ENCODE results near the gene CLDN4.

The CLDN4 gene

GRCh38 chr7:73872056-73872908 lies 41.5 kb downstream of the CLDN4 start:
- TF ChIP-seq ZFX (IDR thresholded peaks at IDR 0.05; ENCODE audit: borderline replicate concordance) (no peak), CTCF (IDR thresholded peaks at IDR 0.05) (no peak)
- no peak overlapping the region for H3K27ac ChIP-seq

GRCh38 chr7:73876361-73876760 lies 45.6 kb downstream of the CLDN4 start:
- TF ChIP-seq ZFX (IDR thresholded peaks at IDR 0.05; ENCODE audit: borderline replicate concordance) (no peak), CTCF (IDR thresholded peaks at IDR 0.05) (no peak)
- H3K27ac ChIP-seq, result no peak overlapping the region

DNA sequence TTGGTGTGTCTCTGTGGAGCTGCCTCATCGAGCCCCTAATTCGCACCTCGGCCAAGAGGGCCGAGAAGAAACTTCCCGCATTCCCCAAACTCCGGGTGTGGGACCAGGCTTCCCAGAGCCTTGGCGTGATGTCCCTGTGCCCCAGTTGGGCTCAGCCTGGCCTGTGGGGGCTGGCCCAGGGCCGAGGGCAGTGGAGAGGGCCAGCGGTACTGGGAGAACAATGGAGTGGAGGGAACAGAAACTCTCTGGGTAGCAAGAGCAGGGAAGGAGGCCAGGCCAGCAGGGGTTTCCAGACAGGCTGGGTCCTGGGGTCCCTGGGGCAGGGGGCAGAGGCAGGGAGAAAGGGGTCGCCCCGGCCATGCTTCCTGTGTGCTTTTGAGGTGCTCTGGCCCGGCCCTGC lies 46.2 kb downstream of the CLDN4 start:
- H3K27ac ChIP-seq, result no peak overlapping the region
- no peak for TF ChIP-seq CTCF (IDR thresholded peaks at IDR 0.05)
- TF ChIP-seq ZFX (IDR thresholded peaks at IDR 0.05; ENCODE audit: borderline replicate concordance), result no peak

DNA sequence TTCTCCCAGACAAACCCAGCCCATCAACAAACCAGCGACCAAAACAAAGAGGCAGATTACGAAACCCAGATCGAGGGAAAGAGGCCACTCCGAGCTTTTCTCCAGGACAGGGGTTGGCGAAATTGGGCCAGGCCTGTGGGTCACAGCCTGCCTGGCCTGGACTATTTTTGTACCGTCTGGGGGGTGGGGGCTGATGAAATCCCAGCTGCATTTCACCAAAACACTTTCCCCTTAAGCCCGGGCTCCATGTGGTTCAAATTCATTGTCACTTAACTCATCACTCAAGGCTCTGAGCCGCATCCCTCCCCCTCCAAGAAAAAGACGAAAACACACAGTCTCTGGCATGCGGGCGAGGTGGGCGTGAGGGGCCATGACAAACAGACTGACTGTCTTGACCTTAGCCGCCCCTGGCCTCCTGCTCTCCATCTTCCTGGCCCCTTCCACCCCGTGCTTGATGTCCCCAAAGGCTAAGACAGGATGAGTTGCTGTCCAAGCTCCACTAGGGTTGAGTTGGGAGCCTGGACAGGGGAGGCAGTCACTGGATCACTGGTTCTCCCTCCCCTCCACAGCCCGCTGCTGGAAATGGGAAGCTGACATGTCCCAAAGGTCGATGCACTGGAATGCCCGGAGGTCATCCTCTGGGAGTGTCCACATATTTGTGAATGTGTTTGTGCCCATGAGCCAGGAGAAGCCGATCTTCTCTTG lies 49.3 kb downstream of the CLDN4 start:
- no peak overlapping the region for H3K27ac ChIP-seq
- TF ChIP-seq ZFX (IDR thresholded peaks at IDR 0.05; ENCODE audit: borderline replicate concordance) (no peak), CTCF (IDR thresholded peaks at IDR 0.05) (no peak)

DNA sequence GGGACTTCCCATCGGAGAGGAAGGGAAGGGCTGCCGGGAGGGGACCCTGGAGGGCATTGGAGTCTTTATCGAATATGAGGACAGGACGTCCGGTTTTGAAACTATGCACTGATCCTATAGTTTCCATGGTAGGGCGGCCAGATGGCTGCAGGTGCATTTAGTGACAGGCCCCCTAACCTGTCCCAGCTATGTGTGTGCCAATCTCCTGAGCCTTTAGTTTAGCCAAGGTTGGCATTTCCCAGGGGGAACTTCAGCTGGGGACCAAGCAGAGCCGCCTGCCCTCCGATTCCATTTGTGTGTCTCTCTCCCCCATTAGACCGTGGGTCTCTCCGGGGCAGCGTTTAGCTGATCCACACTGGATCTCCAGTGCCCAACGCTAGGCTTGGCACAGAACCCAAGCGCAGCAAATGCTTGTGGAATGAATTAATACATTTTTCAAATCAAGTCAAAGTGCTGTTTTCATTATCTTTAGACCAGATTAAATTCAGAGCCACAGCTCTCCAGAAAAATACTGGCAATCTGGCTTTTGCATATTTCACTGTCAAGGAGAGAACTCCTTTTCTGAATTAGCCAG lies 50.0 kb downstream of the CLDN4 start:
- TF ChIP-seq CTCF (IDR thresholded peaks at IDR 0.05), result no peak
- no peak for TF ChIP-seq ZFX (IDR thresholded peaks at IDR 0.05; ENCODE audit: borderline replicate concordance)
- no peak overlapping the region for H3K27ac ChIP-seq

DNA sequence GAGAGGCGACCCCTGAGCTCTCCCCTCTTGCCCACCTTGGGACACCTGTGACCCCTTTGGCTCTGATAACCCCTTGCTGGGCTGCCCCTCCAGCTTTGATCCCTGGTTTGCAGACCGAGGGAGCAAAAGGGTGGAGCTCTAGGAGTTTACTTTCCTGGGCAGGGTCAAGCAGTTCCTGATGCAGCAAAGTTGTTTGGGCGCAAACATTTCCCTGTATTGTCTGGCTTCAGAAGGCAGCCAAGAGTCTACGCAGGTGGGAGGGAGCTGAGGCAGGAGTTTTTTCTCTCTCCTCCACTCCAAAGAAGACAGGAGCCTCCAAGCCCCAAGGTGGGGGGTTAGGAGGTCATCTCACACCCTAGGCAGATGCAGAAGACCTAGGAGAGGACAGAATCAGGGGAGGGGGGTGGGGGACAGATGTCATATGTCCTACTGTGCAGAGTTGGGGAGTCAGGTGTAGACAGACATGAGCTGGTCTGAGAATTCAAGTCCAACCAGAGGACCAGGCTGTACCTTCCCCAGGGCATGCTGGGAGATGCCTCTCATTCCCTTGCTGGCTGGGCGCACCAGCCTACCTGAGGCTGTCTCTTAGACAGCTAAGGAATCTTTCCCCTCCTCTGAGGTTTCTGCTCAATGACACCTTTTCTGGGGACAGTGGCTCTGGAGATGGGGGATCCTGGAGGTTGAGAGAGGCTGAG lies 50.7 kb downstream of the CLDN4 start:
- no peak overlapping the region for H3K27ac ChIP-seq
- TF ChIP-seq ZFX (IDR thresholded peaks at IDR 0.05; ENCODE audit: borderline replicate concordance) (no peak), CTCF (IDR thresholded peaks at IDR 0.05) (no peak)
